SK-N-SH treated with all-trans-retinoic acid at 6 μM for 48 hours (cell line): ENCODE measurements around the gene CST9L.

Experiments
- ARNTL ChIP-seq: fragments of 450-650 bp; formaldehyde crosslinking; IDR thresholded peaks from 2 replicates; pipeline ENCODE4 v1.5.0; 2020; ENCODE audit warnings: low read depth, mild to moderate bottlenecking, moderate library complexity, borderline replicate concordance
- BACH2 ChIP-seq: fragments of 250-450 bp; sonication (Bioruptor Pico); IDR thresholded peaks from 2 replicates; pipeline ENCODE4 v1.9.0; 2021; ENCODE audit warnings: mild to moderate bottlenecking, borderline replicate concordance
- CSDC2 ChIP-seq: fragments of 250-450 bp; sonication (Bioruptor Pico); IDR thresholded peaks from 2 replicates; pipeline ENCODE4 v1.5.0; 2020; ENCODE audit warnings: mild to moderate bottlenecking, moderate library complexity
- ESRRG ChIP-seq: fragments of 250-450 bp; sonication (Bioruptor Pico); IDR thresholded peaks from 2 replicates; pipeline ENCODE4 v1.6.1; 2021; ENCODE audit warnings: mild to moderate bottlenecking
- GLIS3 ChIP-seq: fragments of 250-450 bp; sonication (Bioruptor Pico); IDR thresholded peaks from 2 replicates; pipeline ENCODE4 v1.5.0; 2020; ENCODE audit warnings: mild to moderate bottlenecking, moderate library complexity
- POU6F1 ChIP-seq: fragments of 250-450 bp; sonication (Bioruptor Pico); IDR thresholded peaks from 2 replicates; pipeline ENCODE4 v1.8.0; 2021; ENCODE audit warnings: low read depth, mild to moderate bottlenecking, moderate library complexity, borderline replicate concordance
- PPARA ChIP-seq: fragments of 250-450 bp; sonication (Bioruptor Pico); IDR thresholded peaks from 2 replicates; pipeline ENCODE4 v1.5.0; 2020; ENCODE audit warnings: mild to moderate bottlenecking, borderline replicate concordance
- RARB ChIP-seq: fragments of 250-450 bp; sonication (Bioruptor Pico); IDR thresholded peaks from 2 replicates; pipeline ENCODE4 v1.8.0; 2021; ENCODE audit warnings: mild to moderate bottlenecking, moderate library complexity
- TOX ChIP-seq: fragments of 250-450 bp; sonication (Bioruptor Pico); IDR thresholded peaks from 2 replicates; pipeline ENCODE4 v1.8.0; 2021; ENCODE audit warnings: mild to moderate bottlenecking, moderate library complexity, borderline replicate concordance
- ZNF565 ChIP-seq: fragments of 450-650 bp; formaldehyde crosslinking; conservative IDR thresholded peaks from 2 replicates; pipeline ENCODE4 v1.5.0; 2020; ENCODE audit warnings: low read depth, mild to moderate bottlenecking, moderate library complexity
- TF ChIP-seq, protein P1 (sequence below): fragments of 250-450 bp; sonication (Bioruptor Pico); IDR thresholded peaks from 2 replicates; pipeline ENCODE4 v1.5.1; 2021; ENCODE audit warnings: mild to moderate bottlenecking, moderate library complexity
- TF ChIP-seq, protein P2 (sequence below): fragments of 250-450 bp; sonication (Bioruptor Pico); IDR thresholded peaks from 2 replicates; pipeline ENCODE4 v1.8.0; 2020; ENCODE audit warnings: mild to moderate bottlenecking, moderate library complexity, borderline replicate concordance

DNA sequence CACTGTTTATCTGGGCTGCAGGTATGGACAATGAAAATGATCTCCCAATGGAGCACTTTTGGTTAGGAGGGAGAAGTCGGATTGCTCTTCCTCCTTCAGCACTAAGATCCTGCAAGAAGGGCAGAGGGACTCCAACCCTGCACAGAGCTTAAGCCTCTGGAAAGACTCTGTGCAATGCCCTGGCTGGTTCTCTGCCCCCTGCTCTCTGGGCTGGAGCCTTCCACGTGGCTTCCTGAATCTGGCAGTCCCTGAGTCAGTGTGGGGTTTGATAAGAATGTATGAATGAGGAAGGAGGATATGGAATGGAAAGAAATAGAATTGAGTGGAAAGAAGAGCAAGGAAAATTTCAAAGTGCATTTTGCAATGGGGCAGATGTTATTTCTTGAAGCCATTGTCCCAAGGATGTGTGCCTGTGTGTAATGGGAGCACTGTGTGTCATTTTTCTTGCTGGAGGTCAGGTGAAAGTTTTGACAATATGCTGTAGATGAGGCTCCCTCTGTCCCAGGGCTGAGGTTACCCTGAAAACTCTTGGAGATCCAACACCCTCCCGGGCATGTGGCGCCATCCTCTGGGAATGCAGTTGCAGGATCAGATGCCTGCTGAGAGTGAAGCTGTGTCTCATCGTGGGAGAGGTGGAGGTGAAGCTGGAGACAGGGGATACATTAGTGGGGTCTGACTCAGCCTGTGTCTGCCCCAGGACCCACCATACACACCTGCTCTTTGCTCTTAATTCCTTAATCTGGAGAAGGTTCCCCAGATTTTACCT lies 16.3 kb upstream of the CST9L start:
- no peak for TF ChIP-seq CSDC2 (CRISPR knock-in tag)
- no peak for TF ChIP-seq PPARA (CRISPR knock-in tag)
- no peak for TF ChIP-seq RARB (CRISPR knock-in tag)
- TF ChIP-seq, protein P1, sequence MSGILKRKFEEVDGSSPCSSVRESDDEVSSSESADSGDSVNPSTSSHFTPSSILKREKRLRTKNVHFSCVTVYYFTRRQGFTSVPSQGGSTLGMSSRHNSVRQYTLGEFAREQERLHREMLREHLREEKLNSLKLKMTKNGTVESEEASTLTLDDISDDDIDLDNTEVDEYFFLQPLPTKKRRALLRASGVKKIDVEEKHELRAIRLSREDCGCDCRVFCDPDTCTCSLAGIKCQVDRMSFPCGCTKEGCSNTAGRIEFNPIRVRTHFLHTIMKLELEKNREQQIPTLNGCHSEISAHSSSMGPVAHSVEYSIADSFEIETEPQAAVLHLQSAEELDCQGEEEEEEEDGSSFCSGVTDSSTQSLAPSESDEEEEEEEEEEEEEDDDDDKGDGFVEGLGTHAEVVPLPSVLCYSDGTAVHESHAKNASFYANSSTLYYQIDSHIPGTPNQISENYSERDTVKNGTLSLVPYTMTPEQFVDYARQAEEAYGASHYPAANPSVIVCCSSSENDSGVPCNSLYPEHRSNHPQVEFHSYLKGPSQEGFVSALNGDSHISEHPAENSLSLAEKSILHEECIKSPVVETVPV = no peak
- TF ChIP-seq POU6F1 = no peak
- no peak for TF ChIP-seq TOX (CRISPR knock-in tag)
- TF ChIP-seq ARNTL (CRISPR knock-in tag) = no peak
- TF ChIP-seq, protein P2, sequence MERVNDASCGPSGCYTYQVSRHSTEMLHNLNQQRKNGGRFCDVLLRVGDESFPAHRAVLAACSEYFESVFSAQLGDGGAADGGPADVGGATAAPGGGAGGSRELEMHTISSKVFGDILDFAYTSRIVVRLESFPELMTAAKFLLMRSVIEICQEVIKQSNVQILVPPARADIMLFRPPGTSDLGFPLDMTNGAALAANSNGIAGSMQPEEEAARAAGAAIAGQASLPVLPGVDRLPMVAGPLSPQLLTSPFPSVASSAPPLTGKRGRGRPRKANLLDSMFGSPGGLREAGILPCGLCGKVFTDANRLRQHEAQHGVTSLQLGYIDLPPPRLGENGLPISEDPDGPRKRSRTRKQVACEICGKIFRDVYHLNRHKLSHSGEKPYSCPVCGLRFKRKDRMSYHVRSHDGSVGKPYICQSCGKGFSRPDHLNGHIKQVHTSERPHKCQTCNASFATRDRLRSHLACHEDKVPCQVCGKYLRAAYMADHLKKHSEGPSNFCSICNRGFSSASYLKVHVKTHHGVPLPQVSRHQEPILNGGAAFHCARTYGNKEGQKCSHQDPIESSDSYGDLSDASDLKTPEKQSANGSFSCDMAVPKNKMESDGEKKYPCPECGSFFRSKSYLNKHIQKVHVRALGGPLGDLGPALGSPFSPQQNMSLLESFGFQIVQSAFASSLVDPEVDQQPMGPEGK (CRISPR knock-in tag) = no peak
- no peak for TF ChIP-seq GLIS3 (CRISPR knock-in tag)
- no peak for TF ChIP-seq ZNF565 (CRISPR knock-in tag)
- no peak for TF ChIP-seq ESRRG (CRISPR knock-in tag)
- no peak for TF ChIP-seq BACH2
